A549 (cell line): ENCODE data around the gene PTCD3.

Source experiments
- BCL3 ChIP-seq: fragments of >200 bp; sonication (Bioruptor Twin); formaldehyde crosslinking; IDR thresholded peaks from 3 replicates; pipeline ENCODE4 v1.6.1; 2016
- BHLHE40 ChIP-seq: IDR thresholded peaks from 2 replicates; pipeline ENCODE4 v1.6.1; 2012; ENCODE audit warnings: low read depth, low read length, inconsistent platforms
- CHD2 ChIP-seq: fragments of 150-350 bp; IDR thresholded peaks from 2 replicates; pipeline ENCODE4 v1.6.1; 2014; ENCODE audit warnings: low read length; ENCODE audit not compliant: partially characterized antibody
- CTCF ChIP-seq: fragments of >200 bp; sonication (Bioruptor Twin); formaldehyde crosslinking; IDR thresholded peaks from 3 replicates; pipeline ENCODE4 v1.5.1; 2016
- JUN ChIP-seq, 2 experiments: fragments of >200 bp; sonication (Bioruptor Twin); formaldehyde crosslinking; IDR thresholded peaks; 2 replicates in 1 of 2; 3 replicates in 1 of 2; pipeline ENCODE4 v1.6.1; 2016 to 2017
- JUNB ChIP-seq: fragments of >200 bp; sonication (Bioruptor Twin); formaldehyde crosslinking; IDR thresholded peaks from 2 replicates; pipeline ENCODE4 v1.6.1; 2016
- MAFK ChIP-seq: fragments of 450-650 bp; IDR thresholded peaks from 2 replicates; pipeline ENCODE4 v1.6.1; 2014; ENCODE audit not compliant: partially characterized antibody
- POLR2A ChIP-seq: IDR thresholded peaks from 2 replicates; pipeline ENCODE4 v1.6.1; 2012; ENCODE audit warnings: mild to moderate bottlenecking, low read length
- RCOR1 ChIP-seq: fragments of 150-350 bp; IDR thresholded peaks from 2 replicates; pipeline ENCODE4 v1.6.1; 2014; ENCODE audit warnings: antibody characterized with exemption, low read length, low read depth
- REST ChIP-seq: fragments of 200-600 bp; sonication (generic); IDR thresholded peaks from 2 replicates; pipeline ENCODE4 v1.6.1; 2016; ENCODE audit warnings: antibody characterized with exemption, mild to moderate bottlenecking, moderate library complexity
- SMC3 ChIP-seq: fragments of >200 bp; sonication (Bioruptor Twin); formaldehyde crosslinking; IDR thresholded peaks from 3 replicates; pipeline ENCODE4 v1.6.1; 2018; ENCODE audit warnings: inconsistent platforms
- USF2 ChIP-seq: fragments of 450-650 bp; IDR thresholded peaks from 2 replicates; pipeline ENCODE4 v1.6.1; 2014; ENCODE audit warnings: antibody characterized with exemption

GRCh38 chr2:86175828-86176227, 69.8 kb downstream of the PTCD3 start:
- TF ChIP-seq POLR2A = no peak
- no peak for TF ChIP-seq RCOR1
- TF ChIP-seq CTCF = no peak
- TF ChIP-seq CHD2 = no peak
- TF ChIP-seq BCL3 = no peak
- TF ChIP-seq REST = no peak
- TF ChIP-seq BHLHE40 = no peak
- no peak for TF ChIP-seq SMC3
- TF ChIP-seq JUN (IDR thresholded peaks at IDR 0.05) = no peak
- TF ChIP-seq MAFK = no peak
- TF ChIP-seq USF2 = no peak
- no peak for TF ChIP-seq JUNB
